ENCODE results near the gene LIG1.
"Not testable (repeated sequence)": the region's sequence is repeated elsewhere in the genome, so short reads cannot be mapped to it uniquely, and the experiment has no call there.

The LIG1 gene

DNA sequence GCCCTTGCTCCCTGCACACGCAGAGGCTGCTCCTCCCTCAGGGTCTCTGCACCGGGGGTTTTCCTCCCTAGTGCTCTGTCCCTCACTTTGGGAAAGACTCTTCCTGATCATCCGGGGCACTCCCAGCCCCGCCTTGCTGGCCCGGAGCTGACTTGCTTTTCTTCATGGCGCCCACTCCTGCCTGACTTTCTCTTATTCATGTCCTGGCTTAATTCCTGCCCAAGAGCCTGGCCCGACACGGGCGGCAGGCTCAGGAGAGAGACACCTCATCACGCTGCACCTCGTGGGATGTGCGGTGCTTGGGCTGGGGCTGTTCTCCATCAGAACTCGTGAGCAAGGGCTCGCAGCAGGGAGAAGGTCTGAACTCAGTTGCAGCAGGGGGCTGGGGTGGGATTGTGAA lies 47.7 kb downstream of the LIG1 start:
- DNase-seq (ENCODE audit: extremely low read depth in 1 of 2, low read depth in 1 of 2): no peak

DNA sequence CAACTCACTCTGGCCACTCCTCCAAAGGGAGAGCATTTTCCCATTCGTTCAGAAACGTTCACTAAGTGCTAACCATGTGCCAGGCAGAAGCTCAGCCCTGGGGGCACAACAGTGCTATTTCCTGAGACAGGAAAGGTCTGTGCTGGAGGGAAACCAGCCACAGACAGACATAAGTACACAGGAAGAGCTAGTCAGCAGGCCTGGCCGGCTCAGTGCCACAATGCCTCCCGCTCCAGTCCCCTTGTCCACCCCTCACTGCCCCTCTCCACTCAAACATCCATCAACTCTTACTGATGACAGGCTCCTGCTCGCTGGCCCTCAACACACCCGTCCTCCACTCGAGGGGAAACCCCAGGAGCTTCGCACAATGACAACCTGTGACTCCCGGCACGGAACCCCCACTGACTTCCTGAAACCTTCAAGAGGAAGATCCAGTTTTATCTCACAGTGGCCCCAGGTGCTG lies 48.2 kb downstream of the LIG1 start:
- DNase-seq (ENCODE audit: extremely low read depth in 1 of 2, low read depth in 1 of 2): no peak

DNA sequence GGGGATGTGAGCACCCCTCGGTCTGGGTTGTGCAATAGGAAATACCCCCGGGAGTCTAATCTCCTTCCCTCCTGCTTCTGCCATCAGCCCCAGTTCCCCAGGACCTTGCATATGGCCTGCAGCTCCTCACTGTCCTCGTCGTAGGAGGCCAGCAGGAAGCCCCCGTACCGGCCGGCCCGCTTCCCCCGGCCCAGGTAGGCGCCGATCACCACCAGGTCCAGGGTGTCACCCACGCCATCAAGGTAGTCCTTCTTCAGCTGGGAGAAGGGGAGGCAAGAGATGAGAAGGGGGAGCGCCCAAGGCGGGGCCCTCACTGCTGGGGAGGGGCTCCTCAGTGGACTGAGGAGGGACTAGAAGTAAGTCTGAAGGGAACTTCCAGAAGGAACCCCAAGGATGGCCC lies 49.1 kb downstream of the LIG1 start:
- DNase-seq (ENCODE audit: extremely low read depth in 1 of 2, low read depth in 1 of 2): no peak

DNA sequence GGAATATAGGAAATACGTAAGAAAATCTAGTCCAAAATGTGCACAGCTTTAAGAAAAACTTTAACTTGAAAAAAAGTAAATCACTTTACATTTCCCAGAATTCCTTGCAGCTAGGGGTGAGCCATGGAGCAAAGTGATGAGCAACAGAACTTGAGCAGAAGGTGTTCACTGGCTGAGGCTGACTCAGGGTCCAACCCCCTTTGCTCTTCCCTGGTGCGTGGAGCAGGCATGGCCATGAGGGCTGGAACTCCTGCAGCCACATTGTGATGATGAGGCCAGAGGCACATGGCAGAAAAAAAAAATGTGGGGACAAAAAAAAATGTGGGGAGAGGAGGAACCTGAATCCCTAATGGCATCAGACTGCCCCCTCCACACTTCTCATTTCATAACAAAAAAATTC lies 49.6 kb downstream of the LIG1 start:
- no peak for DNase-seq (ENCODE audit: extremely low read depth in 1 of 2, low read depth in 1 of 2)

DNA sequence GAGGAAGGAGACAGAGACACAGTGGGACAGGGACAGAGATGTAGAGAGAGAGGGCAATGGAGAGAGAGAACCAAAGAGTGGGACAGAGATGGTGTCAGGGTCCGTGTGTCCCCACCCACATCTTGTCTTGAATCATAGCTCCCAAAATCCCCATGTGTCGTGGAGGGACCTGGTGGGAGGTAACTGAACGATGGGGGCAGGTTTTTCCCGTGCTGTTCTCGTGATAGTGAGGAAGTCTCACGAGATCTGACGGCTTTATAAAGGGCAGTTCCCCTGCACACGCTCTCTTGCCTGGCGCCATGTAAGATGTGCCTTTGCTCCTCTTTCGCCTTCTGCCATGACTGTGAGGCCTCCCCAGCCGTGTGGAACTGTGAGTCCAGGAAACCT lies 52.0 kb downstream of the LIG1 start:
- no peak for DNase-seq (ENCODE audit: extremely low read depth in 1 of 2, low read depth in 1 of 2)

DNA sequence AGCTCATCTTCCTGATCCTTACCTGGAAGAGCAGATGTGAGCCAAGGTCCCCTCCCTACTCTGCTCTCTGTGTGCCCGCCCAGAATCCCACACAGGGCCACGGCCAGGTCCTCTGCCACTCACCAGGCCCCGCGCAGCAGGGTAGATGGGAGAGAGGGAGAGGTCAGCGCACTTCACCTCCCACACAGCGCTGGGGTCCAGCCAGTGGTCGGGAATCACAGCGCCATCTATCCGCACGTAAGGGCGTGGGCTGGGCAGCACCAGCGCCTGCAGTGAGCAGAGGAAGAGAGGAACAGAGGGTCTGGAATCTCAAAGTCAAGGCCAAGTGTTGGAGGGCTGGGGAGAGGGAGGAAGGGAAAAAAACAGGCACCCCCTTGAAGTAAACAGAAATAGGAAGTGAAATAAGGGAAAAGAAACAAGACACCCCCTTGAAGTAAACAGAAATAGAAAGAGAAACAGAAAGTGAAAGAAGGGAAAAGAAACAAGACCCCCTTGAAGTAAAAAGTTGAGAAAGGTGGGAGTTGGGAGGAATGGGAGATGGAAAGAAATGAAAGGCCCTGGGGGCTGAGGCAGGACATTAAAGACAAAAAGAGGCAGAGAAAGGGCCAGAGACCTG lies 52.5 kb downstream of the LIG1 start:
- DNase-seq (ENCODE audit: extremely low read depth in 1 of 2, low read depth in 1 of 2): no peak

DNA sequence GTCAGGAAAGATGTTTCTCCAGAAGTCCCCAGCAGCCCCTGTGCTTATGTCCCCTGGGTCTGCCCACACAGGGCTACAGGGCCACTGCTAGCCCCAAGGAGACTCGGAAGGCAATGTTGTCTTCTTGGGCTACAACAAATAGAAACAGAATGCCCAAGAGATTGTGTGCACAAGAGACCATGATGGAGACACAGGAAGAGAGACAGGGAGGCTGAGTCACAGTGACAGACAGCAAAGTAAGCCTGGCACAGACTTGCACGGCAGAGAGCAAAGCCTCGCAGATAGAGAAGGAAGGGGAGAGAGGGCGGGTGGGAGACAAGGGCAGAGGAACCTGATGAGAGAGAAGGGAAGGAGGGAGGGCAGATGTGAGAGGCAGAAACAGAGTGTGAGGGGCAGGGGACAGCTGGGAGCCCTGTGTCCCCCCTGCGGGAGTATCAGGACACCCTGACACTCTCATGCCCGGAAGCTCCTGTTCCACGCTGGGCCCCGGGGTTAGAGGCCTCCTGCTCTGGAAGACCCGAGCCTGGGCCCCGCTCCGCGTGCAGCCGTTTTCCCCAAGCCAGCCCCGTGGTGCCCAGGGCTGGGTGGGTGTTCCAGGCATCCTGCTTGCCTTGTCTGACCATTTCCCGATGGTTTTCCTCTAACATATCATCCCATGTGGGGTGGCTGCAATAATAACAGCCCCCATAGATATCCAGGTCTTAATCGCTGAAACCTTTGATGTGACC lies 56.8 kb downstream of the LIG1 start:
- no peak for DNase-seq (ENCODE audit: extremely low read depth in 1 of 2, low read depth in 1 of 2)

DNA sequence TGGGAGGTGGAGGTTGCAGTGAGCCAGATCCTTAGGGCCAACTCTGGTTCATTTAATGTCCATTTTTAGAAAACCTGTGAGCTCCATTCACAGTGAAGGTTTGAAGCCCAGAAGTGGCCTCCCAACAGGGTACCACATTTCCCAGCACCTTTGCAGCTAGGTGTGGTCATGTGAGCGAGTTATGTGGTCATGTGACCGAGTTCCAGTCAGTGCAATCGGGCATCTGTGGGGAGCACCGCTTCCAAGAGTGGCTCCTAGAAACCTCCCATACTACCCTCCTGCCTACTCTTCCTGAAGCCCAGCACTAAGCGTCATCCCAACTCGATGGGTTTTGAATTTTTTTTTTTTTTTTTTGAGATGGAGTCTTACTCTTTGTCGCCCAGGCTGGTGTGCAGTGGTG lies 58.9 kb downstream of the LIG1 start:
- DNase-seq (ENCODE audit: extremely low read depth in 1 of 2, low read depth in 1 of 2): no peak

DNA sequence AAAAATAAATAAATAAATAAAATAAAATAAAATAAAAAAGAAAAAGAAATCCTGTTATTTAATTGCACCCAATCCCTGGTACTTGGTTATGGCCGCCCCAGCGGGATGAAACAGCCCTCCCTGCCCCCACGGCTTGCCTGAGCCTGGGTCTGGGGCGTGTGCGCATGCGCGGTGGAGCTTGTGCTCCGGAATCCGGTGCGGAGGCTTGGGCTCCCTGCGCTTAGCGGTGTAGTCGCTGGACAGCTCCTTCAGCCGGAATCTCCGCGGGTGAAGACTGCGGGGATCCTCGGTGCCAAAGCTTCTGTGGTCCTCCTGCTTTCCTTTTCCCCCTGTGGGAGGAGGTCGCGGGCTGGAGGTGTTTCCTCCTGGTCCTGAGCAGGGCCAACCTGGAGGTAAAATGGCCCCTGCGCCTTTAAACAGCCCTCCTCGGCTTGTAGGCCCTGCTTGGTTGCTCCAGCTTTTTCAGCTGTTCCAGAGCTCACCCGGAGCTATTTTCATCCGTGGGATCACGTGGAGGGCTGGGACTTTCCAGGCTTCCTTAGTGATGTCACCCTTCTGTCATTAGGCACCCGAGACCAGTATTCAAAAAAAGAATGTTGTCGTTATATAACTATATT lies 59.7 kb downstream of the LIG1 start, which contains the start of gene PLA2G4C:
PLA2G4C (minus strand) TSS at position 468 of the 617 bp plus-strand sequence. CDS start 4,288 bp downstream, outside the sequence.
- peak; percentile 54 to 79 for DNase-seq (ENCODE audit: extremely low read depth in 1 of 2, low read depth in 1 of 2)

DNA sequence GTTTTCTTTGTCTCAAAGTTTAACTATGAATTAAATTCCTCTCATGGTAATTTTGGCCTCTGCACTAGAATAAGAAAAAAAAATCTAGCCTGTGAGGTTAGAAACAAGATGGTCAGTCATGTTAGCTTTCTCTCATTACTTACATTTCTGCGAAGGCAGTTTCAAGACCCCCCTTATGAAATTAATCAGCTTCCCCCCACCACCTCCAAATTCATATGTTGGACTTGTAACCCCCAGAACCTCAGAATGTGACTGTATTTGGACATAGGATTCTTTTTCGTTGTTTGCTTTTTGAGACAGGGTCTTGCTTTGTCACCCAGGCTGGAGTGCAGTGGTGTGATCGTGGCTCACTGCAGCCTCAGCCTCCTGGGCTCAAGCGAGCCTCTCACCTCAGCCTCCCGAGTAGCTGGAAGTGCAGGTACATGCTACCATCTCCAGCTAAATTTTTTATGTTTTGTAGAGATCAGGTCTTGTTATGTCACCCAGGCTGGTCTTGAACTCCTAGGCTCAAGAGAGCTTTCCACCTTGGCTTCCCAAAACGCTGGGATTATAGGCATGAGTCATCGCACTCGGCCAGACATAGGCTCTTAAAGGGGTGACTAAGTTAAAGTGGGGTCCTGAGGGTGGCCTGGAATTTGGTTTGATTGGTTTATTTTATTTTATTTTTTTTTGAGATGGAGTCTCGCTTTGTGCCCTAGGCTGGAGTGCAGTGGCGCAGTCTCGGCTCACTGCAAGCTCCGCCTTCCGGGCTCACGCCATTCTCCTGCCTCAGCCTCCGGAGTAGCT lies 61.0 kb downstream of the LIG1 start:
- no peak for DNase-seq (ENCODE audit: extremely low read depth in 1 of 2, low read depth in 1 of 2)

DNA sequence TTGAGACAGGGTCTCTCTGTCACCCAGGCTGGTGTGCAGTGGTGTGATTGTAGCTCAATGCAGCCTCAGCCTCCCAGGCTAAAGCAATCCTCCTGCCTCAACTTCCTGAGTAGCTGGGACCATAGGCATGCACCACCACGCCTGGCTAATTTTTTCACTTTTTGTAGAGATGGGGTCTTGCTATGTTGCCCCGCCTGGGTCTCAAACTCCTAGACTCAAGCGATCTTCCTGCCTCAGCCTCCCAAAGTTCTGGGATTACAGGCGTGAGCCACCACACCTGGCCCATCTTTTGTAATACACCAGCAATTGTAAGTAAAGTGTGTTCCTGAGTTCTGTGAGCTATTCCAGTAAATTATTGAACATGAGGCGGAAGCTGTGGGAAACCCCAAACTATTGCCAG lies 66.2 kb downstream of the LIG1 start:
- no peak for DNase-seq (ENCODE audit: extremely low read depth in 1 of 2, low read depth in 1 of 2)

DNA sequence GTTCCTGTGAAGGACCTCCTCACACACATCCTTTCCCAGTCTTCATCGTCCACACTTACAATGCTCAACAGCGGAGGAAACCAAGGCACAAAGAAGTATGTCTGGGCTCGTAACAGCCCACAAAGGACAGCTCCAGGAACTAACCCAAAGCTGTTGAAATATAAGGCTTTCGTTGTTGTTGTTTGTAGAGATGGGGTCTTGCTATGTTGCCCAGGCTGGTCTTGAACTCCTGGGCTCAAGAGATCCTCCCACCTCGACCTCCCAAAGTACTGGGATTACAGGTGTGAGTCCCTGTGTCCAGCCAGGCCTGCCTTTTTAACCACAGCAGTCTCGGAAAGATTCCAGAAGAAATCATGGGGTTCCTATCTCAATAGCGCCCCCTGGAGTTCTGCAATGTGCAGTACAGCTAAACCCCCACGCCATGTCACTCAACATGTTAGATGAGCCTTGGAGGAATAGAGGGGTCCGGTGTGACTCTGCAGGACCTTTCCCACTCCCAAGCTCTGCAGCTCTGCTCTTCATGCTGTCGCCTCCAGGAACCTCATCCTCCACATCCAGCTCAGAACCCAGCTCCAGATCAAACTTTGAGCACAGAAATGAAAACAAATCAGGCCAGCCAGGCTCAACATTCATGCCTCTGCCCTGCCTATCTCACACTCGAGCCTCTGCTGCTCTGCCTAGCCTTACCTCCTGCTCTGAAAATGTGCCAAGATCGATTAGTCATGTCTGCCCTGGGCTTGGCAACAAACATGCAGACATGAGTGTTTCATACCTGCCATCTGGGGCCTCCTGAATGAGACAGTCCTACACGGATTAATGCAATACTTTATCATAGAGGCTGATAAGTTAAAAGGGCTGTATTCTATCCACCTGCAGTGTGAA lies 67.0 kb downstream of the LIG1 start:
- DNase-seq (ENCODE audit: extremely low read depth in 1 of 2, low read depth in 1 of 2): no peak

DNA sequence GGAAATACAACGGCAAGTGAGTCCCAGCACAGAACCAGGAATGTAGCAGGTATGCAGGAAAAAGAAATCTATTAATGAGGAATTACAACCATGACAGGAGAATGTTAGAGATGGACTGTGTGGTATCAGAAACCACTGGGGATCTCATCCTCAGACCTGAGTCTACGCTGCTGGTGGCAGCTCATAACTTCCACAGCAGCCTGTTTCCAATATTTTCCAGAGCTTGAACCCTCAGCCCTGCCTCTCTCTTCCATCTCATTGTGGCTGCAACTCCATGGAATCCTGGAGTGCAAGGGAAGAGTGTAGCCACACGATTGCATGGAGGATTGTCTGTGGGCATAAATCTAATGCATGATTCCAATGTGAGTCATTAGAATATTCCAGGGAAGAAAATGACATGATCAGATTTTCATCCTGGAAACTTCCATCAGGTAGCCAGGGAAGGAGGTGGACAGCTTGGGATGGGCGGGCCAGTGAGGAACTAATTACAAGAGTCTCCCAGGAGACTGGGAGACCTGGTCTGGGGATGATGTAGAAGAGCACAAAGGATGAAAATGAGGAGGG lies 74.5 kb downstream of the LIG1 start:
- no peak for DNase-seq (ENCODE audit: extremely low read depth in 1 of 2, low read depth in 1 of 2)

DNA sequence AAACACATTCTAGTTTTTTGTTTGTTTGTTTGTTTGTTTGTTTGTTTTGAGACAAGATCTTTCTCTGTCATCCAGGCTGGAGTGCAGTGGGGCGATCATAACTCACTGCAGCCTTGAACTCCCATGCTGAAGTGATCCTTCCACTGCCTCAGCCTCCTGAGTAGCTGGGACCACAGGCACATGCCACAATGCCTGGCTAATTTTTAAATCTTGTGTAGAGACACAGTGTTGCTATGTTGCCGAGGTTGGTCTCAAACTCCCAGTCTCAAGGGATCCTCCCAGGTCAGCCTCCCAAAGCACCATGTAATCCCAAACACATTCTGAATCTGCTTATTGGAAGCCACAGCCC lies 75.3 kb downstream of the LIG1 start:
- DNase-seq (ENCODE audit: extremely low read depth in 1 of 2, low read depth in 1 of 2): no peak

DNA sequence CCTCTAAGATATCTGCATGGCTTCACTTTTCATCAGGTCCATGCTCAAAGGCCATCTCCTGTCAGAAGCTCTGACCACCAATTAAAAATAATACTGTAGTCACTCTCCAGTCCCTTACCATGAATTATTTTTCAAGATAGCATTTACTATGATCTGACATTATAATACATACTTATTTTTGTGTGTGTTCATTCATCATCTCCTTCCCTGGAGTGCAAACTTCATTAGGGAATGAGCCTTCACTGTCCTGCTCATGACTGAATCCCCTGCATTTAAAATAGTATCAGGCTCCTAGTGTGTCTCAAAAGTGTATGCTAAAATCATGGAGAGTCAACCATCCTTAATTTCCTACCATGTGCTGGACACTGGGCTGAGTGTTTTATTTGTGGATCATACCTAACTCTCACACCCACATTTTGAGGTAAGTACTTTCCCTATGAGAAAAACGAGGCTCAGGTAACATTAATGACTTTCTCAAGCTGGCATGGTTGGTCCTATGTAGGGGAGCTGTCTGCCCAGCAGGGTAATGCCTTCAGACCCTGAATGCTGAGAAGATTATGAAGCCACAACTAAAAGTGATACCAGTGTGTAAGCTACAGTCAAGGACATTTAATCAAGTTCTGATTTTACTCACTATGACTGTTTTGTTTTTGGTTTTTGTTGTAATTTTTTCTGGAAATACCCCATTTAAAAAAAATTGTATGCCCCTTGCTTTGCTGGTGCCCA lies 75.9 kb downstream of the LIG1 start:
- DNase-seq (ENCODE audit: extremely low read depth in 1 of 2, low read depth in 1 of 2): no peak

DNA sequence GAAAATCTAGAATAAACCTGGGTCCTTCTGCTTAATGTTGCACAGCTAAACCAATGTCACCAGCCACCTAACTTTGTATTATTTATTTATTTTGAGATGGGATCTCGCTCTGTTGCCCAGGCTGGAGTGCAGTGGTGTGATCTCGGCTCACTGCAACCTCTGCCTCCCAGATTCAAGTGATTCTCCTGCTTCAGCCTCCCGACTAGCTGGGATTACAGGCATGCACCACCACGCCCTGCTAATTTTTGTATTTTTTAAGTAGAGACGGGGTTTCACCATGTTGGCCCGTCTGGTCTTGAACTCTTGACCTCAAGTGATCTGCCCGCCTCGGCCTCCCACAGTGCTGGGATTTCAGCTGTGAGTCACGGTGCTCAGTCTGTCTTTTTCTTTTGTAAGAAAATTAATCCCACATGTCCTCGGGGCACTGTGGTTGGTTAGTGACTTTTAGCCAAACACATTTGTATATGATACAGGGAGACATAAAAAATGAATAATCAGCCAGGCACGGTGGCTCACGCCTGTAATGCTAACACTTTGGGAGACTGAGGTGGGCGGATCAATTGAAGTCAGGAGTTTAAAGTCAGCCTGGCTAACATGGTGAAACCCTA lies 78.9 kb downstream of the LIG1 start:
- DNase-seq (ENCODE audit: extremely low read depth in 1 of 2, low read depth in 1 of 2): not testable (repeated sequence)

DNA sequence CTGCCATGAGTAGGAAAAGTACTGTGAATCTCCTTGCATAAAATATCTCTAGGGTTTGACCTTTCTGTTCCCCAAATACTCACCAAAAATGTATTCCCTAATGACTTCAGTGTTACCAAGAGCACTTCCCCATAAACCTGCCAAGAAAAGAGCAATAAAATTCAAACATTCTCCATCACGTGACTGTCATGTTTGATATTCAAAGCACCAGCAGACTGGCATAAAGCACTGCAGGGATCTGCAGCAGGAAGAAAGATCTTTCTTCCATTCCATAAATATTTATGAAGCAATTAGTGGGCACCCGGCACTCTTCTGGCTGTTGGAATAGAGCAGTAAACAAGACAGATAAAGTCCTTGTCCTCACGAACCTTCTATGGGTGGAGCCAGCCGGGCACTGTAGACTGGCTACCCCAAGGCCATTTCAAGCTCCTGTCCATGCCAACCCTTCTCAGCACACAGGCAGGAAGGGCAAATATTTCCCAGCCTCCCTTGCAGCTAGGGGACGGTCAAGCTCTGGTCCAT lies 79.8 kb downstream of the LIG1 start:
- no peak for DNase-seq (ENCODE audit: extremely low read depth in 1 of 2, low read depth in 1 of 2)

DNA sequence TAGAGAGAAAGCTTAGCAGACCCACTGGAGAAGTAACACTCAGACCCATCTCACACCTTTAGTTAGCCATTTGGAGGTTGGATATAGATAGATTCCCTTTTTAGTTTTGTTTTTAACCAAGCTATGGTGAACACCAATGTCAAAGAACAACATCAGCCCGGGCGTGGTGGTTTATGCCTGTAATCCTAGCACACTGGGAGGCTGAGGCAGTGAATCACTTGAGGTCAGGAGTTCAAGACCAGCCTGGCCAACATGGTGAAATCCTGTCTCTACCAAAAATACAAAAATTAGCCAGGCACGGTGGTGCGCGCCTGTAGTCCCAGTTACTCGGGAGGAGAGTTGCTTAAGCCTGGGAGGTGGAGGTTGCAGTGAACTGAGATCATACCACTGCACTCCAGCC lies 81.2 kb downstream of the LIG1 start:
- not testable (repeated sequence) for DNase-seq (ENCODE audit: extremely low read depth in 1 of 2, low read depth in 1 of 2)
